H1 (cell line): Measurements from ENCODE around the gene AHDC1. TPM values are rescaled to one million over a fixed set of nuclear protein-coding genes. Genes with fewer than 3 reads are reported as not detected.
A peak's percentile ranks its signal among the peaks of the same experiment; 100 is the strongest.

Source experiments
- CTCF ChIA-PET: fragments of 300-600 bp; sonication (Branson Sonifier 250); formaldehyde crosslinking; loops from one replicate; lab custom pipeline; 2021; ENCODE audit not compliant: partially characterized antibody; lab: Charles Lee
- POLR2A ChIA-PET: fragments of 300-600 bp; sonication (Branson Sonifier 250); formaldehyde crosslinking; loops from one replicate; lab custom pipeline; 2021; ENCODE audit warnings: inconsistent platforms; ENCODE audit not compliant: partially characterized antibody; lab: Charles Lee
- DNase-seq, 2 experiments: peaks; one replicate each; pipeline versions ENCODE4 v3.0.0 to v3.0.0-alpha.2; 2010 to 2022; ENCODE audit warnings: low spot score in 2 of 2, low read depth in 1 of 2, mixed read lengths in 1 of 2
- FAIRE-seq: peaks from 2 replicates; lab custom pipeline; 2011; peaks lifted over from hg19 to GRCh38; lab: Jason Lieb, UNC
- H2AFZ ChIP-seq: 2 replicates; pipeline ENCODE4 v1.8.1; 2012; ENCODE audit warnings: low read length, inconsistent platforms
- H2AK5ac ChIP-seq: 2 replicates; pipeline ENCODE4 v1.6.1; 2013; ENCODE audit warnings: low read depth, low read length
- H2BK120ac ChIP-seq: replicated peaks from 2 replicates; pipeline ENCODE3; 2013; ENCODE audit warnings: low read depth, low read length, inconsistent platforms
- H2BK12ac ChIP-seq: 2 replicates; pipeline ENCODE4 v1.6.1; 2013; ENCODE audit warnings: low read depth, low read length
- H2BK15ac ChIP-seq: 2 replicates; pipeline ENCODE4 v1.6.1; 2013; ENCODE audit warnings: low read length
- H2BK20ac ChIP-seq: 2 replicates; pipeline ENCODE4 v1.6.1; 2013; ENCODE audit warnings: low read length
- H2BK5ac ChIP-seq: 2 replicates; pipeline ENCODE4 v1.6.1; 2013; ENCODE audit warnings: low read depth, low read length
- H3K14ac ChIP-seq: 2 replicates; pipeline ENCODE4 v1.6.1; 2013; ENCODE audit warnings: inconsistent platforms; ENCODE audit not compliant: insufficient read length
- H3K18ac ChIP-seq: 2 replicates; pipeline ENCODE4 v1.6.1; 2013; ENCODE audit warnings: low read length; ENCODE audit errors: extremely low read depth
- H3K23ac ChIP-seq: 2 replicates; pipeline ENCODE4 v1.6.1; 2013; ENCODE audit warnings: inconsistent platforms; ENCODE audit not compliant: insufficient read length
- H3K23me2 ChIP-seq: 2 replicates; pipeline ENCODE4 v1.6.1; 2013; ENCODE audit warnings: low read depth, low read length
- H3K27ac ChIP-seq: 2 replicates; pipeline ENCODE4 v1.6.1; 2011; ENCODE audit warnings: low read depth, low read length, inconsistent platforms
- H3K27me3 ChIP-seq, 4 experiments: replicated peaks in 1 of 4; 1 replicate in 1 of 4; 2 replicates in 3 of 4; pipeline versions ENCODE4 v1.6.1 to v1.8.1; 2011 to 2013; ENCODE audit warnings: low read length in 3 of 4, mild to moderate bottlenecking in 3 of 4, inconsistent platforms in 2 of 4, mixed read lengths in 2 of 4, moderate library complexity in 1 of 4; ENCODE audit not compliant: control insufficient read depth in 3 of 4, insufficient read depth in 3 of 4; ENCODE audit errors: extremely low read depth in 1 of 4
- H3K36me3 ChIP-seq, 4 experiments: 2 replicates each; pipeline versions ENCODE4 v1.6.1 to v1.8.1; 2011 to 2013; ENCODE audit warnings: mild to moderate bottlenecking in 4 of 4, low read length in 3 of 4, moderate library complexity in 2 of 4, control low read depth in 1 of 4, inconsistent platforms in 1 of 4; ENCODE audit not compliant: insufficient read depth in 4 of 4, control insufficient read depth in 2 of 4
- H3K4ac ChIP-seq: replicated peaks from 2 replicates; pipeline ENCODE3; 2013; ENCODE audit warnings: low read length, low read depth, mixed read lengths, inconsistent platforms; ENCODE audit not compliant: insufficient read length
- H3K4me1 ChIP-seq, 4 experiments: replicated peaks in 1 of 4; 1 replicate in 1 of 4; 2 replicates in 3 of 4; pipeline versions ENCODE4 v1.6.1 to v1.8.1; 2011 to 2013; ENCODE audit warnings: low read length in 3 of 4, inconsistent platforms in 2 of 4, mixed read lengths in 1 of 4; ENCODE audit not compliant: insufficient read depth in 4 of 4, control insufficient read depth in 3 of 4
- H3K4me2 ChIP-seq, 2 experiments: 2 replicates each; pipeline versions ENCODE4 v1.6.1 to v1.8.1; 2011 to 2013; ENCODE audit warnings: low read depth in 2 of 2, low read length in 2 of 2, control low read depth in 1 of 2, inconsistent platforms in 1 of 2, mild to moderate bottlenecking in 1 of 2; ENCODE audit not compliant: insufficient read depth in 1 of 2
- H3K4me3 ChIP-seq, 4 experiments: fragments of 200-600, 300-600 bp in 1 of 4; sonication (generic), shearing (Covaris generic), sonication (Bioruptor Twin) in 1 of 4; 2 replicates each; pipeline versions ENCODE4 v1.5.1 to v1.8.1; 2011 to 2016; ENCODE audit warnings: low read length in 4 of 4, low read depth in 3 of 4, control low read depth in 2 of 4, inconsistent platforms in 2 of 4, mild to moderate bottlenecking in 2 of 4, mixed read lengths in 1 of 4, moderate library complexity in 1 of 4; ENCODE audit not compliant: insufficient read depth in 2 of 4; ENCODE audit errors: extremely low read depth in 1 of 4
- H3K56ac ChIP-seq: replicated peaks from 2 replicates; pipeline ENCODE3; 2013; ENCODE audit warnings: low read depth, mild to moderate bottlenecking, mixed read lengths, low read length, inconsistent platforms; ENCODE audit not compliant: insufficient read length
- H3K79me1 ChIP-seq: 2 replicates; pipeline ENCODE4 v1.6.1; 2013; ENCODE audit warnings: low read depth, low read length, control low read depth
- H3K79me2 ChIP-seq, 2 experiments: 2 replicates each; pipeline versions ENCODE4 v1.6.1 to v1.8.1; 2012 to 2013; ENCODE audit warnings: low read length in 2 of 2, mild to moderate bottlenecking in 2 of 2, inconsistent platforms in 1 of 2; ENCODE audit not compliant: insufficient read depth in 2 of 2, control insufficient read depth in 1 of 2
- H3K9ac ChIP-seq, 4 experiments: replicated peaks in 1 of 4; 1 replicate in 1 of 4; 2 replicates in 3 of 4; pipeline versions ENCODE4 v1.6.1 to v1.8.1; 2011 to 2013; ENCODE audit warnings: low read depth in 3 of 4, low read length in 3 of 4, control low read depth in 2 of 4, mild to moderate bottlenecking in 2 of 4, moderate library complexity in 2 of 4, inconsistent platforms in 1 of 4; ENCODE audit errors: extremely low read depth in 1 of 4
- H3K9me3 ChIP-seq, 2 experiments: 2 replicates each; pipeline versions ENCODE4 v1.6.1 to v1.8.1; 2012 to 2013; ENCODE audit warnings: mild to moderate bottlenecking in 2 of 2, moderate library complexity in 2 of 2, control low read depth in 1 of 2, inconsistent platforms in 1 of 2, low read depth in 1 of 2, low read length in 1 of 2, mixed read lengths in 1 of 2; ENCODE audit not compliant: insufficient read depth in 2 of 2
- H4K20me1 ChIP-seq, 2 experiments: replicated peaks in 1 of 2; 2 replicates each; pipeline versions ENCODE3 to v1.8.1; 2011 to 2013; ENCODE audit warnings: inconsistent platforms in 2 of 2, low read length in 2 of 2, mild to moderate bottlenecking in 1 of 2; ENCODE audit not compliant: insufficient read depth in 2 of 2, control insufficient read depth in 1 of 2
- H4K5ac ChIP-seq: 2 replicates; pipeline ENCODE4 v1.6.1; 2013; ENCODE audit warnings: low read length, low read depth, mixed read lengths, inconsistent platforms; ENCODE audit not compliant: insufficient read length
- H4K8ac ChIP-seq: 2 replicates; pipeline ENCODE4 v1.8.0; 2013; ENCODE audit warnings: mild to moderate bottlenecking, moderate library complexity, low read length, inconsistent platforms; ENCODE audit not compliant: insufficient read depth; ENCODE audit errors: extremely low read depth
- H4K91ac ChIP-seq: replicated peaks from 2 replicates; pipeline ENCODE3; 2013; ENCODE audit warnings: low read length, mixed read lengths, inconsistent platforms; ENCODE audit not compliant: insufficient read length
- ASH2L ChIP-seq: fragments of 200-600, 300-600 bp; sonication (generic); IDR thresholded peaks from one replicate; pipeline ENCODE4 v1.7.1; 2017; ENCODE audit warnings: low read length
- BCL11A ChIP-seq, 2 experiments: IDR thresholded peaks; one replicate each; pipeline ENCODE4 v1.6.1; 2011; ENCODE audit warnings: low read depth in 2 of 2, low read length in 2 of 2, mild to moderate bottlenecking in 2 of 2
- CREB1 ChIP-seq: IDR thresholded peaks from 2 replicates; pipeline ENCODE4 v1.6.1; 2012; ENCODE audit warnings: inconsistent platforms
- CTCF ChIP-seq, 3 experiments: IDR thresholded peaks; 1 replicate in 2 of 3; 2 replicates in 1 of 3; pipeline versions ENCODE4 v1.5.1 to v1.6.1; 2011; ENCODE audit warnings: low read length in 3 of 3, mild to moderate bottlenecking in 3 of 3, inconsistent platforms in 2 of 3, low read depth in 1 of 3, moderate library complexity in 1 of 3; ENCODE audit not compliant: insufficient read depth in 1 of 3; ENCODE audit errors: control extremely low read depth in 1 of 3
- SIN3A ChIP-seq, 2 experiments: IDR thresholded peaks in 1 of 2; conservative IDR thresholded peaks in 1 of 2; 2 replicates each; pipeline ENCODE4 v1.6.1; 2011 to 2012; ENCODE audit warnings: low read length in 2 of 2, improper control_type of control experiment in 1 of 2, low read depth in 1 of 2, mild to moderate bottlenecking in 1 of 2
- SIRT6 ChIP-seq: IDR thresholded peaks from one replicate; pipeline ENCODE4 v1.7.1; 2012; ENCODE audit warnings: low read length, inconsistent platforms
- SRF ChIP-seq: IDR thresholded peaks from 2 replicates; pipeline ENCODE4 v1.6.1; 2011; ENCODE audit warnings: mild to moderate bottlenecking, low read depth, low read length, moderate library complexity
- WGBS, 2 experiments: shearing (Covaris generic) in 1 of 2; methylation state at CpG; one replicate each; pipeline versions ENCODE4 v1.1.6 to v1.1.7; 2013 to 2015; ENCODE audit warnings: low lambda C conversion rate in 2 of 2, mixed read lengths in 2 of 2, inconsistent platforms in 1 of 2, low coverage in 1 of 2, missing lambda C conversion rate in 1 of 2; ENCODE audit not compliant: insufficient replicate concordance in 2 of 2, insufficient coverage in 1 of 2, insufficient read length in 1 of 2; ENCODE audit errors: extremely low coverage in 1 of 2, missing lambda C conversion rate in 1 of 2; 5-methylcytosine and 5-hydroxymethylcytosine counted together
- polyA plus RNA-seq, 7 experiments: library from polyadenylated mRNA; depleted of rRNA in 3 of 7; stranded (reverse) in 5 of 7; unstranded in 2 of 7; fragments of >200 nt in 5 of 7; fragments of 200-250 nt in 2 of 7; gene quantifications; 1 replicate in 5 of 7; 2 replicates in 1 of 7; 4 replicates in 1 of 7; pipeline versions ENCODE4 v1.2.1 to v1.2.3, GENCODE V29; 2011 to 2013; ENCODE audit warnings: missing spikeins in 2 of 7, mixed read lengths in 2 of 7
- total RNA-seq: library from RNA; stranded (reverse); fragmentation: NEBNext Ultra II Directional; extraction: Animal tissue kit (Norgen Biotek cat#: 25700); gene quantifications from 2 replicates; pipeline ENCODE4 v1.2.1, GENCODE V29; 2021

The AHDC1 gene
- total and polyA plus RNA-seq, 2 of the 8 experiments (the other 6 are each of a cell fraction or from before 2014, with no cell fraction given), result 4.4 to 35.1 TPM

- Histone ChIP-seq H3K4me3 (peak overlapping the region in 1 of 4 experiments; percentile 37; a peak in 3 of 8 replicates), H2AFZ (no peak overlapping the region)
- POLR2A ChIA-PET, result interaction anchor here (0.8 to 6.4 kb wide), 19 partner anchors 9 to 255 kb away, joined by 3 to 97 read pairs (median 4); no protein-coding TSS in a partner anchor
- TF ChIP-seq SIRT6, result no peak
- no peak for TF ChIP-seq SRF
- TF ChIP-seq SIN3A (conservative IDR thresholded peaks at IDR 0.05 in 1 of 2, IDR thresholded peaks at IDR 0.05 in 1 of 2; ENCODE audit: low read depth in 1 of 2, low read length in 2 of 2), result peak in 1 of 2 experiments; percentile 79; a peak in 2 of 4 replicates
- TF ChIP-seq ASH2L, result peak; percentile 51
- peak in 2 of 3 experiments; percentile 89 to 95; a peak in 3 of 4 replicates for TF ChIP-seq CTCF (IDR thresholded peaks at IDR 0.05; ENCODE audit: control extremely low read depth in 1 of 3, insufficient read depth in 1 of 3, low read depth in 1 of 3, low read length in 3 of 3)
- TF ChIP-seq BCL11A (IDR thresholded peaks at IDR 0.05; ENCODE audit: low read depth in 2 of 2, low read length in 2 of 2), result no peak
- TF ChIP-seq CREB1, result peak; percentile 50
Measured at GRCh38 chr1:27605796-27606707, 2.1 kb upstream of the AHDC1 start.

More at GRCh38 chr1:27605796-27606707, 2.1 kb upstream of the AHDC1 start:
- CTCF ChIA-PET, result interaction anchor here (0.5 to 37.8 kb wide), 61 partner anchors 10 to 597 kb away, joined by 3 to 1807 read pairs (median 6); partner anchors contain the start of genes FAM76A, GPR3, IFI6 and MAP3K6
- H3K27me3 ChIP-seq, result no peaks in the 10 kb centered on the region
- peak overlapping the region; percentile 58 for H4K91ac ChIP-seq
- no peak overlapping the region for H3K27ac ChIP-seq
- no peak overlapping the region for H3K4ac ChIP-seq
- H3K4me1 ChIP-seq, result peaks cover 20 to 39% (median 28%) of the 10 kb centered on the region in 4 experiments
- no peak overlapping the region; the same call in 1 of the 2 replicates for H3K18ac ChIP-seq
- no peak overlapping the region for H2BK120ac ChIP-seq
- no peak overlapping the region for H3K23ac ChIP-seq
- no peaks in the 10 kb centered on the region for H3K36me3 ChIP-seq
- peaks cover 6 to 11% of the 10 kb centered on the region in 2 experiments for H4K20me1 ChIP-seq
- no peak overlapping the region for H3K56ac ChIP-seq
- H4K5ac ChIP-seq, result no peak overlapping the region
- H2BK12ac ChIP-seq, result no peak overlapping the region; the same call in 1 of the 2 replicates
- H2AK5ac ChIP-seq, result 0 out of 2 replicates have a peak overlapping the region, but pooled peaks have one; percentile 75
- peak in 1 of 2 experiments; percentile 86 for DNase-seq
- no peak overlapping the region for H3K14ac ChIP-seq
- H3K9ac ChIP-seq, result no peak overlapping the region
- WGBS, 2 experiments, result 7% methylated on average over 11 of the region's 11 CpGs; no CpG with 5 or more reads in 1 of the 2 experiments
- H3K9me3 ChIP-seq, result no peaks in the 10 kb centered on the region
- FAIRE-seq, result peak; percentile 88
- peak overlapping the region in 1 of 2 experiments; percentile 57 for H3K4me2 ChIP-seq
- H3K79me1 ChIP-seq, result peaks cover 3% of the 10 kb centered on the region; the same call in 1 of the 2 replicates
- H2BK15ac ChIP-seq, result no peak overlapping the region; the same call in 1 of the 2 replicates
- peak overlapping the region; percentile 57; the same call in 1 of the 2 replicates for H2BK20ac ChIP-seq
- peaks cover 8% of the 10 kb centered on the region for H3K23me2 ChIP-seq
- no peak overlapping the region; the same call in 1 of the 2 replicates for H2BK5ac ChIP-seq
- no peak overlapping the region for H4K8ac ChIP-seq
- H3K79me2 ChIP-seq, result peaks cover 0 to 15% of the 10 kb centered on the region in 2 experiments; a peak in 3 of 4 replicates
